ENCODE results near the gene EML6. TPM values are rescaled to one million over a fixed set of nuclear protein-coding genes. Genes with fewer than 3 reads are reported as not detected.
A peak's percentile ranks its signal among the peaks of the same experiment; 100 is the strongest.

Gene EML6
- total and polyA plus RNA-seq, 10 of the 15 experiments (the other 5 are each of a cell fraction or from before 2014, with no cell fraction given) = 0.09 to 0.67 (median 0.21) TPM

GRCh38 chr2:54723131-54723995 is at the start of gene EML6 (continued):
- TF ChIP-seq NFXL1 (IDR thresholded peaks at IDR 0.05; ENCODE audit: borderline replicate concordance) = no peak
- no peak for TF ChIP-seq CBX5 (IDR thresholded peaks at IDR 0.05; ENCODE audit: low read depth)
- no peak for TF ChIP-seq SUZ12 (IDR thresholded peaks at IDR 0.05; ENCODE audit: unreplicated experiment)
- peak in 1 of 2 experiments; percentile 48; a peak in 1 of 4 replicates for TF ChIP-seq BHLHE40 (IDR thresholded peaks at IDR 0.05; ENCODE audit: borderline replicate concordance in 1 of 2, low read depth in 2 of 2, low read length in 1 of 2)
- TF ChIP-seq PBX3 (IDR thresholded peaks at IDR 0.05; ENCODE audit: insufficient replicate concordance, low read depth, low read length) = no peak
- TF ChIP-seq BCL3 (IDR thresholded peaks at IDR 0.05; ENCODE audit: borderline replicate concordance, insufficient read depth, low read depth, low read length, poor library complexity, severe bottlenecking) = no peak
- TF ChIP-seq CHD4 (IDR thresholded peaks at IDR 0.05) = no peak
- no peak for TF ChIP-seq ZNF207 (IDR thresholded peaks at IDR 0.05; ENCODE audit: borderline replicate concordance)
- TF ChIP-seq HDAC2 (IDR thresholded peaks at IDR 0.05) = no peak
- TF ChIP-seq SMAD1 (IDR thresholded peaks at IDR 0.05; ENCODE audit: low read depth, partially characterized antibody) = no peak
- TF ChIP-seq NBN (IDR thresholded peaks at IDR 0.05) = no peak
- TF ChIP-seq POU2F2 (IDR thresholded peaks at IDR 0.05; ENCODE audit: borderline replicate concordance, low read depth, low read length) = no peak
- TF ChIP-seq GABPA (IDR thresholded peaks at IDR 0.05; ENCODE audit: low read depth) = no peak
- peak; percentile 18; the same call in 1 of the 2 replicates for TF ChIP-seq JUND (IDR thresholded peaks at IDR 0.05; ENCODE audit: low read depth, low read length)
- TF ChIP-seq ZNF217 (IDR thresholded peaks at IDR 0.05) = no peak
- TF ChIP-seq TCF7 (IDR thresholded peaks at IDR 0.05; ENCODE audit: borderline replicate concordance) = no peak
- TF ChIP-seq NFYA (IDR thresholded peaks at IDR 0.05; ENCODE audit: borderline replicate concordance, low read depth, low read length) = no peak
- no peak for TF ChIP-seq IRF3 (IDR thresholded peaks at IDR 0.05)
- no peak for TF ChIP-seq CEBPB (IDR thresholded peaks at IDR 0.05; ENCODE audit: borderline replicate concordance in 1 of 2, low read depth in 2 of 2, low read length in 2 of 2)
- TF ChIP-seq DPF2 (IDR thresholded peaks at IDR 0.05) = no peak
- peak; percentile 91 for TF ChIP-seq CREM (IDR thresholded peaks at IDR 0.05; ENCODE audit: low read depth)
- 0 out of 2 replicates have a peak, but pooled peaks have one; percentile 29 for TF ChIP-seq CBFB (IDR thresholded peaks at IDR 0.05; ENCODE audit: low read depth)
- no peak for TF ChIP-seq LARP7 (IDR thresholded peaks at IDR 0.05)
- no peak for TF ChIP-seq ZNF384 (IDR thresholded peaks at IDR 0.05; ENCODE audit: borderline replicate concordance, low read depth, low read length)
- no peak for TF ChIP-seq FOXM1 (IDR thresholded peaks at IDR 0.05; ENCODE audit: low read depth, low read length)

All from GM12878 (cell line).